ENCODE results near the gene TENM3.

DNA sequence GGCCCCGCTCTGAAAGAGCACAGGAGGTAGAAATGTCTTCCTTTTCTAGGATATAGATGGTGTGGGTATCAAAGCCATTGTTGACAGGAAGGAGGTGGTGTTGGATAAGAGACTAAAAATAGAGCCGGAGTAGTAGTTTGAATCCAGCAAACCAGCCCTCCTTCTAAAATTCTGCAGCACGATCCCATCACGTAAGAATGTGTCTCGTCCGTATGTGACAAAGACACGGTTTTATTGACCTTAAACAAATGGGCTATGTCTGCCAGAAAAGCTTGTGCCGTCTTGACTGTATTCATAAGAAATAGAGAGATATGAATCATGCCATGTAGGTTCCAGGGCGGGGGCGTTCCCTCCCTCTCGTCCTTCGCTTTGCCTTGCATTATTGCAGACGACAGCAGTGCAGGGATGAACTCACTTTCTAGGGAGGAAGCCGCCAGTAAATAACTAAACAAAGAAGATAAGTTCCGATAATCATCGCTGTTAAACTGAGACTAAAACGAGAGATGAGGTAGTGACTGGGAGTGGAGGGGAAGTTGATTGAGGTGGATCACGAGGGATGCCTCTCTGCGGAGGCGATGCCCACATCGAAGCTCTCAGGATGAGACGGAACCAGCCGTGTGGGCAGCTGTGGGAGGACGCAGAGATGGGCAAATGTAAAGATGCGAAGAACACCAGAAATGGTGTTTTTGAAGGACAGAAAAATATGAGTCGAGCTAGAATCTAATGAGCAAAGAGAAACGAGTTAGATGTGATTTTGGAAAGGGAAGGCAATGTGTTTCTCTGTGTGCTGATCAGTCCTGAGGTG is 3.4 kb downstream of the TENM3 start:
- TF ChIP-seq, protein P1, sequence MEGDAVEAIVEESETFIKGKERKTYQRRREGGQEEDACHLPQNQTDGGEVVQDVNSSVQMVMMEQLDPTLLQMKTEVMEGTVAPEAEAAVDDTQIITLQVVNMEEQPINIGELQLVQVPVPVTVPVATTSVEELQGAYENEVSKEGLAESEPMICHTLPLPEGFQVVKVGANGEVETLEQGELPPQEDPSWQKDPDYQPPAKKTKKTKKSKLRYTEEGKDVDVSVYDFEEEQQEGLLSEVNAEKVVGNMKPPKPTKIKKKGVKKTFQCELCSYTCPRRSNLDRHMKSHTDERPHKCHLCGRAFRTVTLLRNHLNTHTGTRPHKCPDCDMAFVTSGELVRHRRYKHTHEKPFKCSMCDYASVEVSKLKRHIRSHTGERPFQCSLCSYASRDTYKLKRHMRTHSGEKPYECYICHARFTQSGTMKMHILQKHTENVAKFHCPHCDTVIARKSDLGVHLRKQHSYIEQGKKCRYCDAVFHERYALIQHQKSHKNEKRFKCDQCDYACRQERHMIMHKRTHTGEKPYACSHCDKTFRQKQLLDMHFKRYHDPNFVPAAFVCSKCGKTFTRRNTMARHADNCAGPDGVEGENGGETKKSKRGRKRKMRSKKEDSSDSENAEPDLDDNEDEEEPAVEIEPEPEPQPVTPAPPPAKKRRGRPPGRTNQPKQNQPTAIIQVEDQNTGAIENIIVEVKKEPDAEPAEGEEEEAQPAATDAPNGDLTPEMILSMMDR (conservative IDR thresholded peaks at IDR 0.05; ENCODE audit: low read depth, low read length) = no peak
- TF ChIP-seq EZH2phosphoT487 (IDR thresholded peaks at IDR 0.05; ENCODE audit: borderline replicate concordance, low read length) = no peak
- no peak for TF ChIP-seq EZH2 (IDR thresholded peaks at IDR 0.05; ENCODE audit: low read length, unreplicated experiment)
